Fibroblast of lung (primary cell): ENCODE measurements around the gene SMYD1. TPM values are rescaled to one million over a fixed set of nuclear protein-coding genes. Genes with fewer than 3 reads are reported as not detected.
A peak's percentile ranks its signal among the peaks of the same experiment; 100 is the strongest.

ENCODE experiments used
- DNase-seq, 2 donors: peaks; one replicate each; pipeline versions ENCODE4 v3.0.0 to v3.0.0-alpha.2; 2010; ENCODE audit warnings: low read depth in 2 of 2
- H2AFZ ChIP-seq: 2 replicates; pipeline ENCODE4 v1.5.1; 2012; ENCODE audit warnings: low read length, control low read depth, inconsistent platforms
- H3K27ac ChIP-seq: 2 replicates; pipeline ENCODE4 v1.5.1; 2011; ENCODE audit warnings: low read length, control low read depth; ENCODE audit not compliant: insufficient read depth
- H3K27me3 ChIP-seq: 2 replicates; pipeline ENCODE4 v1.5.1; 2011; ENCODE audit warnings: mild to moderate bottlenecking, low read length; ENCODE audit not compliant: control insufficient read depth, insufficient read depth
- H3K36me3 ChIP-seq: 2 replicates; pipeline ENCODE4 v1.5.1; 2011; ENCODE audit warnings: low read length; ENCODE audit not compliant: control insufficient read depth, insufficient read depth
- H3K4me1 ChIP-seq: 2 replicates; pipeline ENCODE4 v1.5.1; 2011; ENCODE audit warnings: low read length; ENCODE audit not compliant: control insufficient read depth, insufficient read depth; ENCODE audit errors: extremely low read depth
- H3K4me2 ChIP-seq: 2 replicates; pipeline ENCODE4 v1.5.1; 2011; ENCODE audit warnings: low read length, control low read depth; ENCODE audit not compliant: insufficient read depth; ENCODE audit errors: extremely low read depth
- H3K4me3 ChIP-seq, 4 experiments: fragments of 200-600 bp in 1 of 4; sonication (generic) in 1 of 4; replicated peaks in 1 of 4; 2 replicates each; pipeline ENCODE4 v1.5.1; 2011 to 2016; ENCODE audit warnings: low read length in 4 of 4, low read depth in 3 of 4, mild to moderate bottlenecking in 3 of 4, control low read depth in 2 of 4, inconsistent platforms in 1 of 4, mixed read lengths in 1 of 4; ENCODE audit not compliant: insufficient read depth in 1 of 4; ENCODE audit errors: control extremely low read depth in 1 of 4
- H3K79me2 ChIP-seq: 2 replicates; pipeline ENCODE4 v1.5.1; 2012; ENCODE audit warnings: mild to moderate bottlenecking, low read length, inconsistent platforms; ENCODE audit not compliant: control insufficient read depth, insufficient read depth
- H3K9ac ChIP-seq: 2 replicates; pipeline ENCODE4 v1.5.1; 2011; ENCODE audit warnings: mild to moderate bottlenecking, low read length, control low read depth; ENCODE audit not compliant: insufficient read depth
- H3K9me3 ChIP-seq: 2 replicates; pipeline ENCODE4 v1.5.1; 2012; ENCODE audit warnings: low read depth, low read length; ENCODE audit not compliant: control insufficient read depth, insufficient read depth
- H4K20me1 ChIP-seq: 2 replicates; pipeline ENCODE4 v1.5.1; 2011; ENCODE audit warnings: low read length; ENCODE audit not compliant: control insufficient read depth, insufficient read depth; ENCODE audit errors: extremely low read depth
- CTCF ChIP-seq, 2 donors: IDR thresholded peaks in 1 of 2; conservative IDR thresholded peaks in 1 of 2; 1 replicate in 1 of 2; 2 replicates in 1 of 2; pipeline ENCODE4 v1.5.1; 2011 to 2012; ENCODE audit warnings: low read length in 2 of 2, control low read depth in 1 of 2, inconsistent platforms in 1 of 2, low read depth in 1 of 2, mild to moderate bottlenecking in 1 of 2
- EZH2 ChIP-seq: IDR thresholded peaks from 2 replicates; pipeline ENCODE4 v1.5.1; 2012; ENCODE audit warnings: low read length, control low read depth, mild to moderate bottlenecking; ENCODE audit errors: missing control alignments
- polyA plus RNA-seq, 2 donors: library from polyadenylated mRNA; depleted of rRNA in 1 of 2; stranded (reverse) in 1 of 2; unstranded in 1 of 2; fragments of >200 nt; gene quantifications; 2 replicates each; pipeline ENCODE4 v1.2.1, GENCODE V29; 2011 to 2012; ENCODE audit warnings: missing spikeins in 1 of 2
- total RNA-seq: library from RNA; depleted of rRNA; stranded (reverse); fragments of >200 nt; gene quantifications from 2 replicates; pipeline ENCODE4 v1.2.1, GENCODE V29; 2014

Gene SMYD1
- total and polyA plus RNA-seq, 2 donors (not counting 1 experiment from before 2014, with no cell fraction given), result not detected

GRCh38 chr2:88049622-88050021 lies 18.0 kb upstream of the SMYD1 start:
- Histone ChIP-seq H3K4me3 (no peak overlapping the region), H3K9me3 (no peaks in the 10 kb centered on the region), H3K4me2 (no peak overlapping the region), H4K20me1 (no peaks in the 10 kb centered on the region), H2AFZ (no peak overlapping the region), H3K27ac (no peak overlapping the region), H3K4me1 (peaks cover 5% of the 10 kb centered on the region), H3K79me2 (peaks cover 30% of the 10 kb centered on the region), H3K27me3 (no peaks in the 10 kb centered on the region), H3K9ac (no peak overlapping the region), H3K36me3 (no peaks in the 10 kb centered on the region)
- no peak for TF ChIP-seq EZH2
- DNase-seq, result no peak

- Histone ChIP-seq H4K20me1 (no peaks in the 10 kb centered on the region), H3K4me2 (no peak overlapping the region), H3K36me3 (no peaks in the 10 kb centered on the region), H3K4me3 (no peak overlapping the region), H2AFZ (no peak overlapping the region), H3K9ac (no peak overlapping the region), H3K9me3 (no peaks in the 10 kb centered on the region), H3K79me2 (peaks cover 32% of the 10 kb centered on the region), H3K27me3 (no peaks in the 10 kb centered on the region), H3K4me1 (peaks cover 7% of the 10 kb centered on the region), H3K27ac (no peak overlapping the region)
- TF ChIP-seq CTCF (conservative IDR thresholded peaks at IDR 0.05 in 1 of 2, IDR thresholded peaks at IDR 0.05 in 1 of 2; ENCODE audit: low read depth in 1 of 2, low read length in 2 of 2) (no peak), EZH2 (no peak)
- no peak for DNase-seq
These were observed 15.8 kb upstream of the SMYD1 start for GRCh38 chr2:88051792-88052191.

- H3K4me3 ChIP-seq, result peak overlapping the region in 2 of 4 experiments; percentile 5 to 86
- TF ChIP-seq CTCF (conservative IDR thresholded peaks at IDR 0.05 in 1 of 2, IDR thresholded peaks at IDR 0.05 in 1 of 2; ENCODE audit: low read depth in 1 of 2, low read length in 2 of 2) (no peak), EZH2 (no peak)
- H3K9ac ChIP-seq, result no peak overlapping the region
- H3K79me2 ChIP-seq, result peaks cover 32% of the 10 kb centered on the region
- peak overlapping the region; percentile 70 for H3K4me2 ChIP-seq
- no peaks in the 10 kb centered on the region for H3K27me3 ChIP-seq
- H3K9me3 ChIP-seq, result no peaks in the 10 kb centered on the region
- DNase-seq, result peak; percentile 29 to 78
- H3K27ac ChIP-seq, result no peak overlapping the region
- H3K36me3 ChIP-seq, result no peaks in the 10 kb centered on the region
- H3K4me1 ChIP-seq, result peaks cover 7% of the 10 kb centered on the region
- H2AFZ ChIP-seq, result no peak overlapping the region
- no peaks in the 10 kb centered on the region for H4K20me1 ChIP-seq
These were observed 14.3 kb upstream of the SMYD1 start for GRCh38 chr2:88053296-88053695.
